Peyer's patch (tissue), 4 donors: ENCODE results near the gene ANKLE2.

Experiments
- CTCF ChIP-seq, 6 experiments: fragments of 450-650 bp in 4 of 6; fragments of 200-600 bp in 2 of 6; sonication (generic) in 1 of 6; IDR thresholded peaks; one replicate each; pipeline ENCODE4 v1.5.1; 2017 to 2019; ENCODE audit warnings: antibody characterized with exemption in 6 of 6, mild to moderate bottlenecking in 3 of 6, moderate library complexity in 1 of 6
- POLR2A ChIP-seq, 2 donors: fragments of 450-650 bp; IDR thresholded peaks; one replicate each; pipeline ENCODE4 v1.5.1; 2017; ENCODE audit warnings: antibody characterized with exemption in 2 of 2, mild to moderate bottlenecking in 2 of 2, moderate library complexity in 2 of 2

GRCh38 chr12:132724506-132725241 lies 37.0 kb downstream of the ANKLE2 start:
- TF ChIP-seq POLR2A (IDR thresholded peaks at IDR 0.05) (no peak), CTCF (IDR thresholded peaks at IDR 0.05) (no peak)
